Endothelial cell of umbilical vein (primary cell): Measurements from ENCODE around the gene JARID2. TPM values are rescaled to one million over a fixed set of nuclear protein-coding genes. Genes with fewer than 3 reads are reported as not detected.

Source experiments
- BruUV-seq: library from RNA; stranded (reverse); fragments of 400-500 nt; replicated peaks from 2 replicates; lab custom pipeline; 2021; lab: Mats Ljungman, UMichigan
- CTCF ChIA-PET: fragments of 300-600, 350-600 bp; sonication (Branson Sonifier 250); formaldehyde crosslinking; loops from one replicate; lab custom pipeline; 2021; ENCODE audit warnings: antibody characterized with exemption, inconsistent platforms; lab: Charles Lee
- POLR2A ChIA-PET: fragments of 300-600, 350-600 bp; sonication (Branson Sonifier 250); formaldehyde crosslinking; loops from one replicate; lab custom pipeline; 2021; ENCODE audit warnings: antibody characterized with exemption, inconsistent platforms; lab: Charles Lee
- DNase-seq: peaks from one replicate; pipeline ENCODE4 v3.0.0-alpha.2; 2011; ENCODE audit warnings: low read depth, low spot score
- FAIRE-seq: peaks from 2 replicates; lab custom pipeline; 2011; peaks lifted over from hg19 to GRCh38; lab: Jason Lieb, UNC
- H2AFZ ChIP-seq: 2 replicates; pipeline ENCODE4 v1.6.0; 2012; ENCODE audit warnings: low read depth, low read length, control low read depth, inconsistent platforms
- H3K27ac ChIP-seq: 2 replicates; pipeline ENCODE4 v1.5.1; 2011; ENCODE audit warnings: low read depth, mild to moderate bottlenecking, control low read depth, low read length, moderate library complexity; ENCODE audit not compliant: insufficient read depth
- H3K27me3 ChIP-seq, 2 experiments: 2 replicates each; pipeline versions ENCODE4 v1.6.0 to v1.6.1; 2011; ENCODE audit warnings: low read length in 2 of 2, mixed read lengths in 1 of 2; ENCODE audit not compliant: control insufficient read depth in 2 of 2, insufficient read depth in 2 of 2
- H3K36me3 ChIP-seq, 2 experiments: 2 replicates in 1 of 2; 3 replicates in 1 of 2; pipeline ENCODE4 v1.5.1; 2011; ENCODE audit warnings: low read length in 2 of 2, mild to moderate bottlenecking in 1 of 2, moderate library complexity in 1 of 2; ENCODE audit not compliant: control insufficient read depth in 2 of 2, insufficient read depth in 2 of 2; ENCODE audit errors: extremely low read depth in 1 of 2
- H3K4me1 ChIP-seq: 3 replicates; pipeline ENCODE4 v1.5.1; 2011; ENCODE audit warnings: mild to moderate bottlenecking, low read length; ENCODE audit not compliant: control insufficient read depth, insufficient read depth; ENCODE audit errors: extremely low read depth
- H3K4me2 ChIP-seq: 2 replicates; pipeline ENCODE4 v1.6.1; 2011; ENCODE audit warnings: low read length, control low read depth, mixed read lengths; ENCODE audit not compliant: insufficient read depth
- H3K4me3 ChIP-seq, 3 experiments: fragments of 200-600 bp in 1 of 3; sonication (generic), shearing (Covaris generic) in 1 of 3; replicated peaks in 1 of 3; 2 replicates each; pipeline ENCODE4 v1.5.1; 2011 to 2016; ENCODE audit warnings: control low read depth in 3 of 3, low read length in 3 of 3, mild to moderate bottlenecking in 2 of 3, inconsistent platforms in 1 of 3, low read depth in 1 of 3, moderate library complexity in 1 of 3; ENCODE audit not compliant: insufficient read depth in 1 of 3
- H3K79me2 ChIP-seq: 2 replicates; pipeline ENCODE4 v1.6.0; 2012; ENCODE audit warnings: low read length, inconsistent platforms; ENCODE audit not compliant: control insufficient read depth, insufficient read depth
- H3K9ac ChIP-seq: replicated peaks from 2 replicates; pipeline ENCODE3; 2011; ENCODE audit warnings: low read length, control low read depth; ENCODE audit not compliant: insufficient read depth; ENCODE audit errors: extremely low read depth
- H3K9me1 ChIP-seq: replicated peaks from 3 replicates; pipeline ENCODE4 v1.6.0; 2011; ENCODE audit warnings: mild to moderate bottlenecking, low read length; ENCODE audit not compliant: control insufficient read depth, insufficient read depth; ENCODE audit errors: extremely low read depth
- H3K9me3 ChIP-seq: replicated peaks from 2 replicates; pipeline ENCODE4 v1.5.1; 2012; ENCODE audit warnings: low read length, inconsistent platforms; ENCODE audit not compliant: control insufficient read depth, insufficient read depth
- H4K20me1 ChIP-seq: replicated peaks from 2 replicates; pipeline ENCODE3; 2011; ENCODE audit warnings: mild to moderate bottlenecking, low read length; ENCODE audit not compliant: control insufficient read depth, insufficient read depth; ENCODE audit errors: extremely low read depth
- CTCF ChIP-seq, 2 donors: IDR thresholded peaks; 1 replicate in 1 of 2; 2 replicates in 1 of 2; pipeline ENCODE4 v1.5.1; 2011; ENCODE audit warnings: low read length in 2 of 2, mild to moderate bottlenecking in 2 of 2, moderate library complexity in 2 of 2, control low read depth in 1 of 2, inconsistent platforms in 1 of 2, low read depth in 1 of 2; ENCODE audit not compliant: insufficient read depth in 1 of 2; ENCODE audit errors: extremely low read depth in 1 of 2
- EZH2 ChIP-seq: IDR thresholded peaks from 2 replicates; pipeline ENCODE4 v1.6.1; 2012; ENCODE audit warnings: borderline replicate concordance, low read depth, mild to moderate bottlenecking, moderate library complexity, low read length, inconsistent platforms; ENCODE audit not compliant: severe bottlenecking
- FOS ChIP-seq: IDR thresholded peaks from 2 replicates; pipeline ENCODE4 v1.6.1; 2011; ENCODE audit warnings: mild to moderate bottlenecking, low read length, moderate library complexity, borderline replicate concordance; ENCODE audit not compliant: insufficient read depth
- GATA2 ChIP-seq: IDR thresholded peaks from 2 replicates; pipeline ENCODE4 v1.7.0; 2011; ENCODE audit warnings: low read depth, mild to moderate bottlenecking, moderate library complexity, mixed read lengths, low read length; ENCODE audit not compliant: insufficient read length, insufficient read depth
- JUN ChIP-seq: IDR thresholded peaks from 2 replicates; pipeline ENCODE4 v1.6.1; 2011; ENCODE audit warnings: borderline replicate concordance, low read depth; ENCODE audit not compliant: insufficient read length, insufficient read depth
- MAX ChIP-seq: IDR thresholded peaks from 2 replicates; pipeline ENCODE4 v1.6.1; 2011; ENCODE audit not compliant: insufficient read depth, insufficient read length
- MYC ChIP-seq: IDR thresholded peaks from one replicate; pipeline ENCODE4 v1.6.1; 2011; ENCODE audit warnings: mild to moderate bottlenecking, low read depth, low read length
- POLR2A ChIP-seq: IDR thresholded peaks from 2 replicates; pipeline ENCODE4 v1.6.1; 2012; ENCODE audit warnings: low read depth, mild to moderate bottlenecking, control low read depth, low read length
- POLR2AphosphoS5 ChIP-seq: IDR thresholded peaks from 2 replicates; pipeline ENCODE4 v1.6.1; 2012; ENCODE audit warnings: low read depth, mild to moderate bottlenecking, control low read depth, low read length, moderate library complexity; ENCODE audit not compliant: insufficient read depth
- dilution Hi-C: fragments of 300-500 bp; cut with MboI; formaldehyde crosslinking; loops from one replicate; pipeline ENCODE4 v1.15.0; 2019; ENCODE audit warnings: low sequenced_read_pairs; ENCODE audit not compliant: extremely low pct_ligation_motif_present
- intact Hi-C: fragments of 100-400 bp; cut with micrococcal nuclease; formaldehyde crosslinking; loops from one replicate; pipeline ENCODE4 v1.10.0; 2022
- polyA plus RNA-seq, 4 experiments: library from polyadenylated mRNA; depleted of rRNA in 3 of 4; stranded (reverse) in 3 of 4; unstranded in 1 of 4; fragments of >200 nt; gene quantifications; 2 replicates each; pipeline versions ENCODE4 v1.2.1 to v1.2.3, GENCODE V29; 2011 to 2012; ENCODE audit warnings: missing spikeins in 1 of 4
- total RNA-seq: library from RNA; stranded (reverse); gene quantifications from 2 replicates; pipeline ENCODE4 v1.2.3, GENCODE V29; 2021

Gene JARID2
- total and polyA plus RNA-seq, 2 donors (not counting 3 experiments of a cell fraction or from before 2014, with no cell fraction given) = 2.9 to 10.6 TPM

- Histone ChIP-seq H3K27ac (no peak overlapping the region), H3K9me3 (no peaks in the 10 kb centered on the region), H3K9ac (no peak overlapping the region), H3K4me2 (no peak overlapping the region), H3K27me3 (no peaks in the 10 kb centered on the region), H3K9me1 (no peaks in the 10 kb centered on the region), H4K20me1 (no peaks in the 10 kb centered on the region), H3K4me3 (no peak overlapping the region), H3K79me2 (no peaks in the 10 kb centered on the region), H2AFZ (no peak overlapping the region), H3K36me3 (peaks cover 2 to 6% of the 10 kb centered on the region in 2 experiments), H3K4me1 (peaks cover 11% of the 10 kb centered on the region)
- intact Hi-C loops (loop anchor here (5.0 kb wide), 1 partner anchor 50 kb away; no protein-coding TSS in a partner anchor), dilution Hi-C loops (no loop called here)
- POLR2A ChIA-PET = no interaction called here
- DNase-seq = no peak
- FAIRE-seq = no peak
- TF ChIP-seq CTCF (IDR thresholded peaks at IDR 0.05; ENCODE audit: extremely low read depth in 1 of 2, insufficient read depth in 1 of 2, low read depth in 1 of 2, low read length in 2 of 2) (no peak), EZH2 (no peak), GATA2 (no peak), MAX (no peak), FOS (no peak), MYC (no peak), JUN (no peak), POLR2AphosphoS5 (no peak), POLR2A (no peak)
- BruUV-seq = no TSS peak
- CTCF ChIA-PET = interaction anchor here (0.8 to 1.0 kb wide), 2 partner anchors 19 to 122 kb away, joined by 3 read pairs; no protein-coding TSS in a partner anchor
Measured at GRCh38 chr6:15502446-15503345, 256.8 kb downstream of the JARID2 start.
